Neural crest cell (in vitro differentiated cells): ENCODE data around the gene RAP2A. TPM values are rescaled to one million over a fixed set of nuclear protein-coding genes. Genes with fewer than 3 reads are reported as not detected.

Experiments used
- DNase-seq: peaks from one replicate; pipeline ENCODE4 v3.0.0; 2021; ENCODE audit warnings: low read depth, mixed read lengths, low spot score
- H3K27ac Mint-ChIP-seq: one replicate; pipeline ENCODE4 v1.8.0; 2021; ENCODE audit warnings: mild to moderate bottlenecking, mixed read lengths; ENCODE audit not compliant: unreplicated experiment
- H3K27me3 Mint-ChIP-seq: 2 replicates; pipeline ENCODE4 v1.8.0; 2021; ENCODE audit warnings: low read depth, mild to moderate bottlenecking, mixed read lengths
- H3K36me3 Mint-ChIP-seq: 2 replicates; pipeline ENCODE4 v1.8.0; 2021; ENCODE audit warnings: low read depth, mild to moderate bottlenecking, mixed read lengths
- H3K4me1 Mint-ChIP-seq: 2 replicates; pipeline ENCODE4 v1.8.0; 2021; ENCODE audit warnings: mixed read lengths
- H3K4me3 Mint-ChIP-seq: one replicate; pipeline ENCODE4 v1.8.0; 2021; ENCODE audit warnings: mild to moderate bottlenecking, mixed read lengths
- H3K9me3 Mint-ChIP-seq: 2 replicates; pipeline ENCODE4 v1.8.0; 2021; ENCODE audit warnings: mixed read lengths
- CTCF ChIP-seq: fragments of 200-600 bp; sonication (generic); conservative IDR thresholded peaks from 2 replicates; pipeline ENCODE4 v1.5.0; 2021; ENCODE audit warnings: antibody characterized with exemption, mild to moderate bottlenecking
- total RNA-seq: library from RNA; stranded (reverse); gene quantifications from 2 replicates; pipeline ENCODE4 v1.2.1, GENCODE V29; 2021

RAP2A gene
- total RNA-seq, 1 donor from 2014 or later = 47.2 TPM

DNA sequence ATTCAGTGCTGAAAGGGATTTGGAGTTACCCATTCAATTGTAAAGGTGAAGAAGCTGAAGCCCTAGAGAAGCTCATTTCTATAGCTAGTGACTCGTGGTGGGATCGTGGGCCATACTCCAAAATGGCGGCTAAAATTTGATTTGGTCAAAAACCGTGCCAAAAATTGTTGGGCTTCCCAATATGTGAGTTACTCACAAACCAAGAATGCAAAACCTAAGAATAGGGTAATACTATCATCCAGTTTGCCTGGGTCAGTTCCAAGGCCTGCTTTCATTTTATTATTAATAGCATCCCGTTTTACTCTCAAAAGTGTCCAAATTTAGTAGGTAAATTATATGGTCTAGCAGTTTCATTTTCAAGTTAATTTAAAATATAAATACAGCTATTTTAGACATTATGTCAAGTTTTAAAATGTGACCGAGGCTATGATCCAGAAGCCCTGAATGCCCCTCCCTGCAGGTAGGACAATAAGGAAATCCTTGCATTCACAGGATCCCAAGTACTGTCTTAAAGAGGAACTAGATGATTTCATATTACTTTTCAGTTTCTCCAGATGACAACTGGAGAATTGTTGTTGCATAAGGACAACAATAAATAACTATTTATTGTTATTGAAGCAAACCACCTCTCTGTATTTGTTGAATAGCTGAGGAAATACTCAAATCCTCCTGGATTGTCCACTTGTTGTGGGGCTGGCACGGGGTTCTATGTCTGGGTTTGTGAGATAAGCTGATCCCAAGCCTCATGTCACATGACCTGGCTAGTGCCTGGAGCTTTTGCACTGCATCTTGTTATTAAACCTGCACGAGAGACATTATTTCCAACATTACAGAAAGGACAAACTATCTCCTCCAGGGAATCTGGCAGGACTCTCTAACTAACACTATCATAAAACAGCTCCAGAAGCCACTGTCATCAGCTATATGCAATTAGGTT lies 11.6 kb upstream of the RAP2A start:
- Mint-ChIP-seq H3K36me3 (no peaks in the 10 kb centered on the region), H3K27ac (no peak overlapping the region), H3K4me1 (no peaks in the 10 kb centered on the region), H3K9me3 (no peaks in the 10 kb centered on the region), H3K4me3 (no peak overlapping the region), H3K27me3 (no peaks in the 10 kb centered on the region)
- no peak for TF ChIP-seq CTCF
- no peak for DNase-seq

DNA sequence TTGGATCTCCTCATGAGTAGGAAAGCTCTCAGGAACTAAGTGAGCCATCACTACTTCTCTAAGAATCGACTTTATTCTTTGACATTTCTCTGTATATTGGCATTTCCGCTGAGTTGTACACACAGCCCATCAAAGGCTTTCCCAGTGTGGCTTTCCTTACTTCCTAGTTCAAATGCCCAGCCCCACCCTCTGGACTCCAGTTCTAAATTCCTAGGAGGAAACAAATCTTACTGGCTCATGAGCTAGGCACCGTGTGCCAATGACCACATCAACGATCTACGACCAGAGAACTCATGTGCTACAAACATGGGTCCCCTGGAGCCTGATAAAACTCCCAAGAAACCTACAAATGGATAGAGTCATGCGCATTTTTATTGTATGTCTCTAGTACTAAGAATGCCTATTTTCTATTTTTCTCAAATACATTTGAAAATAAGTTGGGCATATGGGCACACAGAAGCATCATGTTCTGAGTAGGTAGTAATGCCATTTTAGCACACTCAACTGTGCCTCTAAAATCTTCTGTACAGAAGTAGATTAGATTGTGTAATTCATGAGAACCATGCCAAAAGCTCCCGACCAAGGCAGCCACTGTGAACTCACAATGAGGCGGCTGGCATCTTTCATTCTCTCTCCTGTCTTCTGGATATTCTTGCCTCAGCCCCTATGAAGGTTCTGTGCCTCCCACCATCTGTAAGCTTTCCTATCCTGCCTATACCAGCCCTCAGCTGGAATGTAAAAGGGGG lies 10.5 kb upstream of the RAP2A start:
- Mint-ChIP-seq H3K4me3 (no peak overlapping the region), H3K27me3 (no peaks in the 10 kb centered on the region), H3K27ac (no peak overlapping the region), H3K9me3 (no peaks in the 10 kb centered on the region), H3K36me3 (no peaks in the 10 kb centered on the region), H3K4me1 (no peaks in the 10 kb centered on the region)
- no peak for DNase-seq
- no peak for TF ChIP-seq CTCF

DNA sequence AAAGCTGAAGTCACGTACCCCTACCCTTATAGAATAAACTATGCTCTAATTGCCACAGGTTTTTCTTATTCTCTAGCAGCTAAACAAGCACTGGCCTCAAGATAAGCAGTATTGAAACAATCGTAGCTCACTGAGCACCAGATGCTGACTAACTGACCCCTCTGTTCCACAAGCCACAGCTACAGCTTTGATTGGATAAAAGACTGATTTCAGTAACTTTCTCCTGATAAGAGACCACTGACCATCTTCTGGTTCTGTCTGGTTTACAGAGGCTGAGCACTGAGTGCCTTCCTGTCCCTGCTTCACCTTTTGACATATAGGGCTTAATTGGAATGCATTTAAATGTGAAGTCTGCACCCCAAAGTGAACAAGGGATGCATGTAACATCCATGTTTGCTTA lies 8.4 kb upstream of the RAP2A start:
- Mint-ChIP-seq H3K9me3 (no peaks in the 10 kb centered on the region), H3K27ac (no peak overlapping the region), H3K36me3 (no peaks in the 10 kb centered on the region), H3K4me1 (peaks cover 11% of the 10 kb centered on the region), H3K27me3 (no peaks in the 10 kb centered on the region), H3K4me3 (no peak overlapping the region)
- TF ChIP-seq CTCF = no peak
- DNase-seq = no peak

- no peak for TF ChIP-seq CTCF
- Mint-ChIP-seq H3K4me3 (no peak overlapping the region), H3K27me3 (no peaks in the 10 kb centered on the region), H3K36me3 (no peaks in the 10 kb centered on the region), H3K9me3 (no peaks in the 10 kb centered on the region), H3K27ac (no peak overlapping the region), H3K4me1 (peaks cover 18% of the 10 kb centered on the region)
- no peak for DNase-seq
These were observed 7.3 kb upstream of the RAP2A start for GRCh38 chr13:97426695-97427094.

- Mint-ChIP-seq H3K36me3 (no peaks in the 10 kb centered on the region), H3K27ac (no peak overlapping the region), H3K4me3 (no peak overlapping the region), H3K9me3 (no peaks in the 10 kb centered on the region), H3K4me1 (peaks cover 33% of the 10 kb centered on the region), H3K27me3 (no peaks in the 10 kb centered on the region)
- TF ChIP-seq CTCF = no peak
- DNase-seq = no peak
These were observed 4.3 kb upstream of the RAP2A start for GRCh38 chr13:97429681-97430081.
